ENCODE measurements around the gene TEX10. TPM values are rescaled to one million over a fixed set of nuclear protein-coding genes. Genes with fewer than 3 reads are reported as not detected.

The TEX10 gene
- total RNA-seq, 2 experiments from 2014 or later: 43.9 to 44.9 TPM

DNA sequence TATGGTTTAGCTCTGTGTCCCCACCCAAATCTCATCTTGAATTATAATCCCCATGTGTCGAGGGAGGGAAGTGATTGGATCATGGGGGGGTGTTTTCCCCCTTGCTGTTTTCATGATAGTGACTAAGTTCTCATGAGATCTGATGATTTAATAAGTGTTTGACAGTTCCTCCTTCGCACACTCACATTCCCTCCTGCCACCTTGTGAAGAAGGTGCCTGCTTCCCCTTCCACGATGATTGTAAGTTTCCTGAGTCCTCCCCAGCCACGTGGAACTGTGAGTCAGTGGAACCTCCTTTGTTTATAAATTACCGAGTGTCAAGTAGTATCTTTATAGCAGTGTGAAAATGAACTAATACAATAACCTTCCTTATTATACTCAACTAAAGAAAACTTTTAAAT lies 24.3 kb upstream of the TEX10 start:
- BruUV-seq (replicated peaks): no TSS peak
- TF ChIP-seq, protein P1, sequence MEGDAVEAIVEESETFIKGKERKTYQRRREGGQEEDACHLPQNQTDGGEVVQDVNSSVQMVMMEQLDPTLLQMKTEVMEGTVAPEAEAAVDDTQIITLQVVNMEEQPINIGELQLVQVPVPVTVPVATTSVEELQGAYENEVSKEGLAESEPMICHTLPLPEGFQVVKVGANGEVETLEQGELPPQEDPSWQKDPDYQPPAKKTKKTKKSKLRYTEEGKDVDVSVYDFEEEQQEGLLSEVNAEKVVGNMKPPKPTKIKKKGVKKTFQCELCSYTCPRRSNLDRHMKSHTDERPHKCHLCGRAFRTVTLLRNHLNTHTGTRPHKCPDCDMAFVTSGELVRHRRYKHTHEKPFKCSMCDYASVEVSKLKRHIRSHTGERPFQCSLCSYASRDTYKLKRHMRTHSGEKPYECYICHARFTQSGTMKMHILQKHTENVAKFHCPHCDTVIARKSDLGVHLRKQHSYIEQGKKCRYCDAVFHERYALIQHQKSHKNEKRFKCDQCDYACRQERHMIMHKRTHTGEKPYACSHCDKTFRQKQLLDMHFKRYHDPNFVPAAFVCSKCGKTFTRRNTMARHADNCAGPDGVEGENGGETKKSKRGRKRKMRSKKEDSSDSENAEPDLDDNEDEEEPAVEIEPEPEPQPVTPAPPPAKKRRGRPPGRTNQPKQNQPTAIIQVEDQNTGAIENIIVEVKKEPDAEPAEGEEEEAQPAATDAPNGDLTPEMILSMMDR (conservative IDR thresholded peaks at IDR 0.05; ENCODE audit: low read length): no peak
- no peak for TF ChIP-seq EZH2phosphoT487 (IDR thresholded peaks at IDR 0.05; ENCODE audit: borderline replicate concordance, low read depth, low read length)
- no peak overlapping the region for H3K27ac ChIP-seq (ENCODE audit: low read depth, low read length, poor library complexity, severe bottlenecking)
- no peaks in the 10 kb centered on the region for H3K9me3 ChIP-seq (ENCODE audit: low read length)
- DNase-seq (ENCODE audit: low spot score): no peak
- ChIA-PET CTCF (ENCODE audit: unreplicated experiment) (no interaction called here), POLR2A (interaction anchor here (0.5 to 1.1 kb wide), 4 partner anchors 15 to 50 kb away, joined by 3 to 4 read pairs (median 3); partner anchors contain the start of gene MSANTD3)
- H3K9me2 ChIP-seq (ENCODE audit: insufficient read depth, low read length): no peaks in the 10 kb centered on the region
- no peaks in the 10 kb centered on the region for H3K4me1 ChIP-seq (ENCODE audit: insufficient read depth, low read length, poor library complexity, severe bottlenecking)
- no peaks in the 10 kb centered on the region for H4K20me1 ChIP-seq (ENCODE audit: insufficient read depth, low read length)
- no peak overlapping the region for H3K4me3 ChIP-seq (ENCODE audit: low read depth, low read length, poor library complexity, severe bottlenecking)
- intact Hi-C loops (cut with micrococcal nuclease; ENCODE audit: unreplicated experiment): no loop called here
- H3K36me3 ChIP-seq (ENCODE audit: insufficient read depth, low read length): no peaks in the 10 kb centered on the region
- H3K79me2 ChIP-seq (ENCODE audit: insufficient read depth, low read depth, low read length): no peaks in the 10 kb centered on the region
- no peak overlapping the region for H3K4me2 ChIP-seq (ENCODE audit: low read length)
- no peak overlapping the region for H2AFZ ChIP-seq (ENCODE audit: low read length)

DNA sequence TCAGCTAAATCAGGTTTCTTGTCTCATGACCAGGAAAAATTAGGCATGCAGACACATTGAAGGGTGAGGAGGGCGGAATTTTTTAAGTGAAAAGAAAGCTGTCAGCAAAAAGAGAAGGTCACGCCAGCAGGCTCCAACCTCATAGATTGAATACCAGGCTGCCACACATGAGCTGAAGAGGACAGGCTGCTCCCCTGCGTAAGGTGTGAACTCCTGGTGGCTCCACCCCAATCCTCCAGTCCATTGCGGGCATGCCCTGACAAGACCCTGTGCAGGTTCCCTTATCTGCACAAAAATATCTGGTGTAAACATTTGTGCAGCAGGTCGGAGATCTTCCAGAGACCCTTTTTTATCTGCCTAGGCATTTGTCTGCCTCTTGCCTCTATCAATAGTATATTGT lies 22.9 kb upstream of the TEX10 start:
- Histone ChIP-seq H3K4me3 (ENCODE audit: low read depth, low read length, poor library complexity, severe bottlenecking) (no peak overlapping the region), H3K36me3 (ENCODE audit: insufficient read depth, low read length) (no peaks in the 10 kb centered on the region), H3K9me2 (ENCODE audit: insufficient read depth, low read length) (no peaks in the 10 kb centered on the region), H4K20me1 (ENCODE audit: insufficient read depth, low read length) (no peaks in the 10 kb centered on the region), H3K79me2 (ENCODE audit: insufficient read depth, low read depth, low read length) (no peaks in the 10 kb centered on the region), H3K9me3 (ENCODE audit: low read length) (no peaks in the 10 kb centered on the region), H3K4me2 (ENCODE audit: low read length) (no peak overlapping the region), H3K4me1 (ENCODE audit: insufficient read depth, low read length, poor library complexity, severe bottlenecking) (no peaks in the 10 kb centered on the region), H3K27ac (ENCODE audit: low read depth, low read length, poor library complexity, severe bottlenecking) (no peak overlapping the region), H2AFZ (ENCODE audit: low read length) (no peak overlapping the region)
- ChIA-PET POLR2A (interaction anchor here (0.8 to 1.1 kb wide), 2 partner anchors 14 to 90 kb away, joined by 3 to 4 read pairs; no protein-coding TSS in a partner anchor), CTCF (ENCODE audit: unreplicated experiment) (no interaction called here)
- BruUV-seq (replicated peaks): no TSS peak
- DNase-seq (ENCODE audit: low spot score): no peak
- TF ChIP-seq, protein P1 (conservative IDR thresholded peaks at IDR 0.05; ENCODE audit: low read length): no peak
- no peak for TF ChIP-seq EZH2phosphoT487 (IDR thresholded peaks at IDR 0.05; ENCODE audit: borderline replicate concordance, low read depth, low read length)
- intact Hi-C loops (cut with micrococcal nuclease; ENCODE audit: unreplicated experiment): no loop called here

DNA sequence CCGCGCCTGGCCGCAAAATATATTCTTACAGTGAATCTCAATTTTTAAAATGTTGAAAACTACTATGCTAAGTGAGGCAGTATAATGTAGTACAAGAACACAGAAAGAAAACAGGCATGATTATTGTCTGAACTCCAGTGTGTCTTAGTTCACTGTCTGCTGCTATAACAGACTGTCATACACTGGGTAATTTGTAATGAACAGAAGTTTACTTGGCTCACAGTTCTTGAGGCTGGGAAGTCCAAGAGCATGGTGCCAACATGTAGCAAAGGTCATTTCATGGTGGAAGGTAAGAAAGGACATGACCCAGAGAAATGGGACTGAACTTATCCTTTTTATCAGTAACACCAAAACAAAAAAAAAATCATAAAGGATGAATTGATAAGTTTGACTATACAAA lies 19.9 kb upstream of the TEX10 start:
- no peak overlapping the region for H3K27ac ChIP-seq (ENCODE audit: low read depth, low read length, poor library complexity, severe bottlenecking)
- no peaks in the 10 kb centered on the region for H3K9me2 ChIP-seq (ENCODE audit: insufficient read depth, low read length)
- H4K20me1 ChIP-seq (ENCODE audit: insufficient read depth, low read length): no peaks in the 10 kb centered on the region
- ChIA-PET POLR2A (no interaction called here), CTCF (ENCODE audit: unreplicated experiment) (no interaction called here)
- no peak overlapping the region for H2AFZ ChIP-seq (ENCODE audit: low read length)
- no peaks in the 10 kb centered on the region for H3K79me2 ChIP-seq (ENCODE audit: insufficient read depth, low read depth, low read length)
- H3K4me2 ChIP-seq (ENCODE audit: low read length): no peak overlapping the region
- no peaks in the 10 kb centered on the region for H3K36me3 ChIP-seq (ENCODE audit: insufficient read depth, low read length)
- no TSS peak for BruUV-seq (replicated peaks)
- no peaks in the 10 kb centered on the region for H3K4me1 ChIP-seq (ENCODE audit: insufficient read depth, low read length, poor library complexity, severe bottlenecking)
- H3K4me3 ChIP-seq (ENCODE audit: low read depth, low read length, poor library complexity, severe bottlenecking): no peak overlapping the region
- H3K9me3 ChIP-seq (ENCODE audit: low read length): no peaks in the 10 kb centered on the region
- TF ChIP-seq, protein P1 (conservative IDR thresholded peaks at IDR 0.05; ENCODE audit: low read length): no peak
- no peak for TF ChIP-seq EZH2phosphoT487 (IDR thresholded peaks at IDR 0.05; ENCODE audit: borderline replicate concordance, low read depth, low read length)
- intact Hi-C loops (cut with micrococcal nuclease; ENCODE audit: unreplicated experiment): no loop called here
- DNase-seq (ENCODE audit: low spot score): no peak

Data from OCI-LY7 (cell line).